ENCODE data around the gene FGF22. TPM values are rescaled to one million over a fixed set of nuclear protein-coding genes. Genes with fewer than 3 reads are reported as not detected.

Gene FGF22
- total RNA-seq, 2 experiments from 2014 or later, result 0.48 TPM; not detected in 1

DNA sequence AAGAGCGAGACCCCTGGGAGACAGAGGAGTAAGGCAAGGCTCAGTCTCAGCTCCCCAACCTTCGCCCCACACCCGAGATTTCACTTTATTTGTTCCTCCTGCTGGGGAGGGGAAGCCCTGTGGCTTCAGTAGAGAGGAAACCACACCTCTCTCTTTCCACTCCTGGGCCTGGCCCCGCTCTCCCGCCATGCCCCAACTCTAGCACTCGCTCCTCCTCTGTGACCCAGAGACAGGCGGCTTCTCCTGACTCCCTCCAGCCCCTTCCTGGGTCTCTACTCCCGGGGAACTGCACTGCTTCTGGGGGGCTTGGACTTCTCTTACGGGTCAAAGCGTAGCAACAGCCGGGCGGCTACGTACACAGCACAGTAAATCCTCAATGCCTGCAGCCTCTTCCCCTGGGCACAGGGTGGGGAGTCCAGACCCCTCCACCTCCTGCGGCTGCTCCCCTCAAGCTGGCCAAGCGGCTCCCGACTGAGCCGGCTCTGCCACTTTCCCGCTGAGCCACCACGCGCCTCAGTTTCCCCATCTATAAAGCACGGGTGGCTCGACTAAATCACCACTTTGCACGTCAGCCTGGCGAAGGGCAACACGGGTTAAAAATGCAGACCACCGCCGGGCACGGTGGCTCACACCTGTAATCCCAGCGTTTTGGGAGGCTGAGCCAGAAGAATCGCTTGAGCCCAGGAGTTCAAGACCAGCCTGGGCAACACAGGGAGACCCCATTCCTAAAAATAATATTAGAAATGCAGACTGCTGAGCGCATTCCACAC lies 21.9 kb downstream of the FGF22 start:
- H3K27ac ChIP-seq (ENCODE audit: low read depth, low read length, poor library complexity, severe bottlenecking), result peak overlapping the region; percentile 81
- POLR2A ChIA-PET, result no interaction called here
- H4K20me1 ChIP-seq (ENCODE audit: insufficient read depth, low read length), result peaks cover 19% of the 10 kb centered on the region
- H3K9me3 ChIP-seq (ENCODE audit: low read length), result no peaks in the 10 kb centered on the region
- H3K4me2 ChIP-seq (ENCODE audit: low read length), result peak overlapping the region; percentile 100
- peak; percentile 55 for DNase-seq (ENCODE audit: low spot score)
- intact Hi-C loops (cut with micrococcal nuclease; ENCODE audit: unreplicated experiment), result loop anchor here (2.0 to 5.0 kb wide), 4 partner anchors 19 to 135 kb away; partner anchors contain the start of genes BSG and PTBP1
- TF ChIP-seq, protein P1, sequence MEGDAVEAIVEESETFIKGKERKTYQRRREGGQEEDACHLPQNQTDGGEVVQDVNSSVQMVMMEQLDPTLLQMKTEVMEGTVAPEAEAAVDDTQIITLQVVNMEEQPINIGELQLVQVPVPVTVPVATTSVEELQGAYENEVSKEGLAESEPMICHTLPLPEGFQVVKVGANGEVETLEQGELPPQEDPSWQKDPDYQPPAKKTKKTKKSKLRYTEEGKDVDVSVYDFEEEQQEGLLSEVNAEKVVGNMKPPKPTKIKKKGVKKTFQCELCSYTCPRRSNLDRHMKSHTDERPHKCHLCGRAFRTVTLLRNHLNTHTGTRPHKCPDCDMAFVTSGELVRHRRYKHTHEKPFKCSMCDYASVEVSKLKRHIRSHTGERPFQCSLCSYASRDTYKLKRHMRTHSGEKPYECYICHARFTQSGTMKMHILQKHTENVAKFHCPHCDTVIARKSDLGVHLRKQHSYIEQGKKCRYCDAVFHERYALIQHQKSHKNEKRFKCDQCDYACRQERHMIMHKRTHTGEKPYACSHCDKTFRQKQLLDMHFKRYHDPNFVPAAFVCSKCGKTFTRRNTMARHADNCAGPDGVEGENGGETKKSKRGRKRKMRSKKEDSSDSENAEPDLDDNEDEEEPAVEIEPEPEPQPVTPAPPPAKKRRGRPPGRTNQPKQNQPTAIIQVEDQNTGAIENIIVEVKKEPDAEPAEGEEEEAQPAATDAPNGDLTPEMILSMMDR (conservative IDR thresholded peaks at IDR 0.05; ENCODE audit: low read length), result no peak
- TF ChIP-seq EZH2phosphoT487 (IDR thresholded peaks at IDR 0.05; ENCODE audit: borderline replicate concordance, low read depth, low read length), result no peak
- peaks cover 44% of the 10 kb centered on the region for H3K4me1 ChIP-seq (ENCODE audit: insufficient read depth, low read length, poor library complexity, severe bottlenecking)
- H3K36me3 ChIP-seq (ENCODE audit: insufficient read depth, low read length), result peaks cover 53% of the 10 kb centered on the region
- H3K4me3 ChIP-seq (ENCODE audit: low read depth, low read length, poor library complexity, severe bottlenecking), result peak overlapping the region; percentile 100
- BruUV-seq (replicated peaks), result TSS peak; percentile 67
- H3K9me2 ChIP-seq (ENCODE audit: insufficient read depth, low read length), result no peaks in the 10 kb centered on the region
- H2AFZ ChIP-seq (ENCODE audit: low read length), result no peak overlapping the region
- CTCF ChIA-PET (ENCODE audit: unreplicated experiment), result no interaction called here
- peaks cover 68% of the 10 kb centered on the region for H3K79me2 ChIP-seq (ENCODE audit: insufficient read depth, low read depth, low read length)

DNA sequence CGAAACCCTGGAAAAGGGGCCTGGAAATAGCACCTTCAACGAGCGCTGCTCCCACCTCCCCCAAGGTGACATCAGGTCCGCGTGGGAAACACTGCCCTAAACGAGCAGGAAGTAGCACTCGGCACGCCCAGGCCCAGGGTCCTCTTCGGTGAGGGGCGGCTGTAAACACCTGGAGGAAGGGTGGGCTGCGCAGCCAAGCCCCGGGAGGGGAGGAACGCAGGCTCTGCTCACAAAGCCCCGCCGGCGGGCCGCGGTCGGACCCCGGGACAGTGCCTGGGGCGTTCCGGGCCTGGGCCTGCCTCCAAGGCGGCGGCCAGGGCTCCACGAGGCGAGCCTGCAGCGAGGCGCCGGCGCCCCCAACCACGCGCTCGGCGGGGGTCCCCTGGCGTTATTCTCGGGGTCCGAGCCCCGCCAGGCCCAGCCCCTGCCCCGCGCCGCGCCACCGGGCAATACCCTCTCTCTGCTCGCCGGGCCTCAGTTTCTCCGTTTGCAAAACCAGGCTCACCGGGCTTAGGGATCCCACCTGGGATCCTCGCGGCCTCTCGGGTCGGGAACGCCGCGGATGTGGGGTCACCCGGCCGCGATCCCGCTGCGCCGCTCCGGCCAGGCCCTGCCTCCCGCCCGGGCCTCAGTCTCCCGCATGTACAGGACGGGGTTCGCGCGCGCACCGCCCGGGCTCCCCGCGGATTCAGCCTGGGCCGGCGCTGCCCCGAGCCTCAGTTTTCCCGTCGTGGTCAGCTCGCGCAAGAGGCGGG lies 22.7 kb downstream of the FGF22 start:
- H2AFZ ChIP-seq (ENCODE audit: low read length), result no peak overlapping the region
- H3K27ac ChIP-seq (ENCODE audit: low read depth, low read length, poor library complexity, severe bottlenecking), result peak overlapping the region; percentile 81
- peaks cover 19% of the 10 kb centered on the region for H4K20me1 ChIP-seq (ENCODE audit: insufficient read depth, low read length)
- H3K9me3 ChIP-seq (ENCODE audit: low read length), result no peaks in the 10 kb centered on the region
- ChIA-PET POLR2A (no interaction called here), CTCF (ENCODE audit: unreplicated experiment) (interaction anchor here (0.6 kb wide), 1 partner anchor 119 kb away, joined by 3 read pairs; no protein-coding TSS in a partner anchor)
- H3K79me2 ChIP-seq (ENCODE audit: insufficient read depth, low read depth, low read length), result peaks cover 61% of the 10 kb centered on the region
- no peak for TF ChIP-seq EZH2phosphoT487 (IDR thresholded peaks at IDR 0.05; ENCODE audit: borderline replicate concordance, low read depth, low read length)
- TF ChIP-seq, protein P1 (conservative IDR thresholded peaks at IDR 0.05; ENCODE audit: low read length), result no peak
- peak; percentile 82 for DNase-seq (ENCODE audit: low spot score)
- no TSS peak for BruUV-seq (replicated peaks)
- intact Hi-C loops (cut with micrococcal nuclease; ENCODE audit: unreplicated experiment), result loop anchor here (2.0 to 5.0 kb wide), 2 partner anchors 90 to 134 kb away; partner anchors contain the start of genes BSG and PTBP1
- no peaks in the 10 kb centered on the region for H3K9me2 ChIP-seq (ENCODE audit: insufficient read depth, low read length)
- H3K4me2 ChIP-seq (ENCODE audit: low read length), result peak overlapping the region; percentile 100
- peak overlapping the region; percentile 100 for H3K4me3 ChIP-seq (ENCODE audit: low read depth, low read length, poor library complexity, severe bottlenecking)
- peaks cover 45% of the 10 kb centered on the region for H3K36me3 ChIP-seq (ENCODE audit: insufficient read depth, low read length)
- H3K4me1 ChIP-seq (ENCODE audit: insufficient read depth, low read length, poor library complexity, severe bottlenecking), result peaks cover 44% of the 10 kb centered on the region

All from OCI-LY7 (cell line).